ENCODE measurements around the gene CGAS.
"Not testable (repeated sequence)": the region's sequence is repeated elsewhere in the genome, so short reads cannot be mapped to it uniquely, and the experiment has no call there.

The CGAS gene

DNA sequence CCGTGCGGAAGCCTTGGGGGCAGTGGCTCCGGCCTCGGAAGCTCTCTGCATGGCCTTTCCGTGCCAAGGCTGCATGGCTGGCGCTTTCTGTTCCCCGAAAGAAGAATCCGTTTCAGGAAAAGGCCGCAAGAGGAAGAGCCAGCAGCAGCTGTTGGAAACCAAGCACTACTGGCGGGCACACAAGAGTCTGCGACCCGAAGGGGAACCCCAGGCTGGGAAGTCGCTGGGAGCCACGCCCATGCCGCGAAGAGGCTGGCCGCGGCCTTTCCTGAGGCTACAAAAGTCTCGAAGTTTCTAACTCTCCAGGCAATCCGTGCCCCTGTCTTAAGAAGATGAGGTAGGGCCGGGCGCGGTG, at the start of gene CGAS:
Gene CGAS (minus strand): TSS at position 191 of the 355 bp plus-strand sequence. CDS start 116 bp downstream, at position 75.
- H3K27me3 ChIP-seq (ENCODE audit: insufficient read depth, low read length): peaks cover 25% of the 10 kb centered on the region
- peak within 1 kb of the TSS; percentile 84 for H3K9ac ChIP-seq (ENCODE audit: low read depth, low read length)
- no peaks in the 10 kb centered on the region for H3K4me1 ChIP-seq (ENCODE audit: insufficient read depth, low read length)
- peak within 1 kb of the TSS; percentile 65 for H3K4me3 ChIP-seq (ENCODE audit: low read length)
- no peak within 1 kb of the TSS for H3K27ac ChIP-seq (ENCODE audit: low read length)
- no peaks in the 10 kb centered on the region for H3K9me3 ChIP-seq (ENCODE audit: insufficient read depth, low read depth, low read length)
- no peaks in the 10 kb centered on the region for H3K36me3 ChIP-seq (ENCODE audit: insufficient read depth, low read depth, low read length)

DNA sequence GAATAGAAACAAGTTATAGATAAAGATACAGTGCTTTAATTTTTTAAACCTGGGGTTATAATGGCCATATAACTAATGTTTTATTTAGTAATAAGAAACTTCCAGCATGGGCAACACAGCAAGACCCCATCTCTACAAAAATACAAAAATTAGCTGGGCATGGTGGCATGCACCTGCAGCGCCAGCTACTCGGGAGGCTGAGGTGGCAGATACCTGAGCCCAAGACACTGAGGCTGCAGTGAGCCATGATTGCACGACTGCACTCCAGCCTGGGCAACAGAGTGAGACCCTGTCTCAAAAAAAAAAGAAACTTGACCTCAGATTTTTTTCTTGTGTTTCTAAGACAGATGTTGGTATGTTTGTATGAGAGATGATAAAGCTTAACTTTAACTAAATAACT, 45.8 kb upstream of the CGAS start:
- Histone ChIP-seq H3K4me1 (ENCODE audit: insufficient read depth, low read length) (no peaks in the 10 kb centered on the region), H3K27me3 (ENCODE audit: insufficient read depth, low read length) (no peaks in the 10 kb centered on the region), H3K36me3 (ENCODE audit: insufficient read depth, low read depth, low read length) (peaks cover 62% of the 10 kb centered on the region), H3K9me3 (ENCODE audit: insufficient read depth, low read depth, low read length) (no peaks in the 10 kb centered on the region), H3K9ac (ENCODE audit: low read depth, low read length) (no peak overlapping the region), H3K27ac (ENCODE audit: low read length) (no peak overlapping the region), H3K4me3 (ENCODE audit: low read length) (no peak overlapping the region)

DNA sequence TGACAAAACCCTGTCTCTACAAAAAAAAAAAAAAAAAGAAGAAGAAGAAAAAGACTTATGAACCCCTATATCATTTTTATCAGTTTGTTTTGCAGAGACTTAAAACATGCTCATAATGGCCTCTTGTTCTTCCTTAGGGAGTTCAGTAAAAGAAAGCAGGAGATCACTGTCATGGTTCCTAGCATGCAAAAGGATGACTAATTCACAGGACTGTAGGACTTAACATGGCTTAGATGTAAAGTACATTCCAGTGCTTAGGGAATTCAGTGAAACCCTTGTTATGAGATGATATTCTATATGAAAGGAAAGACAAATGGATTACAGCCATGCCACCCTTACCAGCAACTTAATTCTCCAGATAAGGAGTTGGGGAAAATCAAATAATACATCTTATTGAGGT, 39.3 kb upstream of the CGAS start:
- H3K9ac ChIP-seq (ENCODE audit: low read depth, low read length): no peak overlapping the region
- H3K36me3 ChIP-seq (ENCODE audit: insufficient read depth, low read depth, low read length): peaks cover 54% of the 10 kb centered on the region
- no peak overlapping the region for H3K4me3 ChIP-seq (ENCODE audit: low read length)
- H3K27ac ChIP-seq (ENCODE audit: low read length): no peak overlapping the region
- no peaks in the 10 kb centered on the region for H3K9me3 ChIP-seq (ENCODE audit: insufficient read depth, low read depth, low read length)
- no peaks in the 10 kb centered on the region for H3K4me1 ChIP-seq (ENCODE audit: insufficient read depth, low read length)
- H3K27me3 ChIP-seq (ENCODE audit: insufficient read depth, low read length): no peaks in the 10 kb centered on the region

DNA sequence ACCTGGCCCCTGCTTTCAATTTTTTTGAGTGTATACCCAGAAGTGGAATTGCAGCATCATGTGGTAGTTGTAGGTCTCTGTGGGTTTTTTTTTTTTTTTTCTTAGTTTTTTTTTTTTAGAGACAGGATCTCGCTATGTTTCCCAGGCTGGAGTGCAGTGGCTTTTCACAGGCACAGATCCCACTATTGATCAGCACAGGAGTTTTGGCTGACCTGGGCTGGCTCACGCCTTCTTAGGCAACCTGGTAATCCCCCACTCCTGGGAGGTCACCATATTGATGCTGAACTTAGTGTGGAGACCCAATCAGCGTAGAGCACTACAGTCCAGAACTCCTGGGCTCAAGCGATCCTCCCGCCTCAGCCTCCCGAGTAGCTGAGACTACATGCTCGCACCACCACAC, 35.4 kb upstream of the CGAS start:
- peaks cover 68% of the 10 kb centered on the region for H3K36me3 ChIP-seq (ENCODE audit: insufficient read depth, low read depth, low read length)
- no peaks in the 10 kb centered on the region for H3K9me3 ChIP-seq (ENCODE audit: insufficient read depth, low read depth, low read length)
- no peaks in the 10 kb centered on the region for H3K4me1 ChIP-seq (ENCODE audit: insufficient read depth, low read length)
- no peaks in the 10 kb centered on the region for H3K27me3 ChIP-seq (ENCODE audit: insufficient read depth, low read length)
- no peak overlapping the region for H3K4me3 ChIP-seq (ENCODE audit: low read length)
- no peak overlapping the region for H3K9ac ChIP-seq (ENCODE audit: low read depth, low read length)
- H3K27ac ChIP-seq (ENCODE audit: low read length): no peak overlapping the region

GRCh38 chr6:73484438-73484837, 32.3 kb upstream of the CGAS start:
- Histone ChIP-seq H3K36me3 (ENCODE audit: insufficient read depth, low read depth, low read length) (peaks cover 83% of the 10 kb centered on the region), H3K9me3 (ENCODE audit: insufficient read depth, low read depth, low read length) (no peaks in the 10 kb centered on the region), H3K4me1 (ENCODE audit: insufficient read depth, low read length) (no peaks in the 10 kb centered on the region), H3K27me3 (ENCODE audit: insufficient read depth, low read length) (no peaks in the 10 kb centered on the region), H3K4me3 (ENCODE audit: low read length) (no peak overlapping the region), H3K27ac (ENCODE audit: low read length) (no peak overlapping the region), H3K9ac (ENCODE audit: low read depth, low read length) (no peak overlapping the region)

GRCh38 chr6:73481969-73482368, 29.9 kb upstream of the CGAS start:
- Histone ChIP-seq H3K9me3 (ENCODE audit: insufficient read depth, low read depth, low read length) (no peaks in the 10 kb centered on the region), H3K4me1 (ENCODE audit: insufficient read depth, low read length) (no peaks in the 10 kb centered on the region), H3K36me3 (ENCODE audit: insufficient read depth, low read depth, low read length) (peaks cover 71% of the 10 kb centered on the region)

GRCh38 chr6:73477407-73477806, 25.3 kb upstream of the CGAS start:
- H3K9ac ChIP-seq (ENCODE audit: low read depth, low read length): no peak overlapping the region
- peaks cover 72% of the 10 kb centered on the region for H3K36me3 ChIP-seq (ENCODE audit: insufficient read depth, low read depth, low read length)
- no peaks in the 10 kb centered on the region for H3K4me1 ChIP-seq (ENCODE audit: insufficient read depth, low read length)
- no peaks in the 10 kb centered on the region for H3K9me3 ChIP-seq (ENCODE audit: insufficient read depth, low read depth, low read length)
- no peak overlapping the region for H3K27ac ChIP-seq (ENCODE audit: low read length)
- H3K4me3 ChIP-seq (ENCODE audit: low read length): no peak overlapping the region
- no peaks in the 10 kb centered on the region for H3K27me3 ChIP-seq (ENCODE audit: insufficient read depth, low read length)

More at GRCh38 chr6:73481969-73482368, 29.9 kb upstream of the CGAS start:
- Histone ChIP-seq H3K27me3 (ENCODE audit: insufficient read depth, low read length) (no peaks in the 10 kb centered on the region), H3K9ac (ENCODE audit: low read depth, low read length) (no peak overlapping the region), H3K4me3 (ENCODE audit: low read length) (no peak overlapping the region), H3K27ac (ENCODE audit: low read length) (no peak overlapping the region)

- Histone ChIP-seq H3K4me1 (ENCODE audit: insufficient read depth, low read length) (no peaks in the 10 kb centered on the region), H3K4me3 (ENCODE audit: low read length) (no peak overlapping the region), H3K27ac (ENCODE audit: low read length) (no peak overlapping the region), H3K27me3 (ENCODE audit: insufficient read depth, low read length) (no peaks in the 10 kb centered on the region), H3K9ac (ENCODE audit: low read depth, low read length) (no peak overlapping the region), H3K9me3 (ENCODE audit: insufficient read depth, low read depth, low read length) (no peaks in the 10 kb centered on the region), H3K36me3 (ENCODE audit: insufficient read depth, low read depth, low read length) (peaks cover 72% of the 10 kb centered on the region)
Measured at GRCh38 chr6:73476723-73477122, 24.6 kb upstream of the CGAS start.

GRCh38 chr6:73471686-73472290, 19.7 kb upstream of the CGAS start:
- H3K9me3 ChIP-seq (ENCODE audit: insufficient read depth, low read depth, low read length): no peaks in the 10 kb centered on the region
- no peaks in the 10 kb centered on the region for H3K27me3 ChIP-seq (ENCODE audit: insufficient read depth, low read length)
- H3K27ac ChIP-seq (ENCODE audit: low read length): no peak overlapping the region
- no peak overlapping the region for H3K9ac ChIP-seq (ENCODE audit: low read depth, low read length)
- no peak overlapping the region for H3K4me3 ChIP-seq (ENCODE audit: low read length)
- H3K4me1 ChIP-seq (ENCODE audit: insufficient read depth, low read length): no peaks in the 10 kb centered on the region
- peaks cover 72% of the 10 kb centered on the region for H3K36me3 ChIP-seq (ENCODE audit: insufficient read depth, low read depth, low read length)

DNA sequence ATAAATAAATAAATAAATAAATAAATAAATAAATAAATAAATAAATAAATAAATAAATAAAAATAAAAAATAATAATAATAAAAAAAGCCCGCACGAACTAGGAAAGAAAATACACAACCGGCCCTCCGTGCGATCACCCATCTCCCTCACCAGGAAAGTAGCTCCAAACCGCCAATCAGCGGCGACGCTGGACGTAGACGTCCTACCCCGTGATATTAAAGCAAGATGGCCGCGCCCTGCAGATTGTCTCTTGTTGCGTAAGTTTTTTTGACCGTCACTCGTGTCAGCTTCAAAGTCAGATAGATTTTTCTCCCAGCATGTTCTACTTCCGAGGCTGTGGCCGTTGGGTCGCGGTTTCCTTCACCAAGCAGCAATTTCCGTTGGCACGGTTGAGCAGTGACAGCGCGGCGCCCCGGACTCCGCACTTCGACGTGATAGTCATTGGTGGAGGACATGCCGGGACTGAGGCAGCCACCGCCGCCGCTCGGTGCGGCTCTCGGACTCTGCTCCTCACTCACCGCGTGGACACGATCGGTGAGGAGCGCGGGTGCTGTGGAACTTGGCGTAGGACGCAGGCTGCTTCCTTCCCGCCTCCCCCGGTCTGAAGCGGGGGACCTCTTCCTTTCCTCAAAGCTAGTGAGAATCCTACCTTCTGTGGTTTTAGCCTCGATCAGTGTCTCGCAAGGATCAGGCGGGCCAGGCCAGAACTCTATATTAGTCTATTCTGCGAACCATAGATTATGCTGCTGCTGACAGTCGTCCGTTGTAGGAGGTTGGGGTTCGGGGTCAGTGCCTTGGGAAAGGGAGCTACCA, 9.6 kb upstream of the CGAS start, which contains the start of gene MTO1:
Gene MTO1 (plus strand): TSS at position 201 of the 814 bp plus-strand sequence. CDS start 118 bp downstream, at position 319.
- Histone ChIP-seq H3K9me3 (ENCODE audit: insufficient read depth, low read depth, low read length) (no peaks in the 10 kb centered on the region), H3K27ac (ENCODE audit: low read length) (peak within 1 kb of the TSS; percentile 90), H3K27me3 (ENCODE audit: insufficient read depth, low read length) (no peaks in the 10 kb centered on the region), H3K4me1 (ENCODE audit: insufficient read depth, low read length) (no peaks in the 10 kb centered on the region), H3K36me3 (ENCODE audit: insufficient read depth, low read depth, low read length) (peaks cover 8% of the 10 kb centered on the region), H3K4me3 (ENCODE audit: low read length) (peak within 1 kb of the TSS; percentile 100), H3K9ac (ENCODE audit: low read depth, low read length) (peak within 1 kb of the TSS; percentile 97)

GRCh38 chr6:73460056-73460455, 8.0 kb upstream of the CGAS start:
- no peak overlapping the region for H3K4me3 ChIP-seq (ENCODE audit: low read length)

GRCh38 chr6:73459474-73459873, 7.4 kb upstream of the CGAS start:
- H3K27ac ChIP-seq (ENCODE audit: low read length); H3K36me3 ChIP-seq (ENCODE audit: insufficient read depth, low read depth, low read length); H3K9ac ChIP-seq (ENCODE audit: low read depth, low read length); H3K4me1 ChIP-seq (ENCODE audit: insufficient read depth, low read length); H3K27me3 ChIP-seq (ENCODE audit: insufficient read depth, low read length); H3K9me3 ChIP-seq (ENCODE audit: insufficient read depth, low read depth, low read length); H3K4me3 ChIP-seq (ENCODE audit: low read length): not testable (repeated sequence)

More at GRCh38 chr6:73460056-73460455, 8.0 kb upstream of the CGAS start:
- no peaks in the 10 kb centered on the region for H3K27me3 ChIP-seq (ENCODE audit: insufficient read depth, low read length)
- no peaks in the 10 kb centered on the region for H3K9me3 ChIP-seq (ENCODE audit: insufficient read depth, low read depth, low read length)
- no peaks in the 10 kb centered on the region for H3K36me3 ChIP-seq (ENCODE audit: insufficient read depth, low read depth, low read length)
- no peak overlapping the region for H3K9ac ChIP-seq (ENCODE audit: low read depth, low read length)
- H3K27ac ChIP-seq (ENCODE audit: low read length): no peak overlapping the region
- H3K4me1 ChIP-seq (ENCODE audit: insufficient read depth, low read length): no peaks in the 10 kb centered on the region

Data from iPS-20b (cell line).